IMR-90 (cell line): ENCODE data around the gene EIF4G3. TPM values are rescaled to one million over a fixed set of nuclear protein-coding genes. Genes with fewer than 3 reads are reported as not detected.

Source experiments
- ATAC-seq: fragments of 200-7000 bp; cut with Tn5 transposase; 2 replicates; pipeline ENCODE4 v1.9.1; 2020; ENCODE audit warnings: low read depth, mild to moderate bottlenecking, moderate library complexity
- BruUV-seq: library from RNA; stranded (reverse); fragments of 400-500 nt; replicated peaks from 2 replicates; lab custom pipeline; 2021; lab: Mats Ljungman, UMichigan
- CTCF ChIA-PET: fragments of 300-600 bp; formaldehyde crosslinking; extraction: SDS; loops from one replicate; lab custom pipeline; 2021; ENCODE audit warnings: antibody characterized with exemption; lab: Yijun Ruan, JAX
- POLR2A ChIA-PET: fragments of 300-600 bp; sonication (Branson Sonifier 250); formaldehyde crosslinking; loops from one replicate; lab custom pipeline; 2022; ENCODE audit warnings: antibody characterized with exemption; ENCODE audit not compliant: unreplicated experiment; lab: Charles Lee
- DNase-seq: peaks from one replicate; pipeline ENCODE4 v3.0.0; 2013
- H2AFZ ChIP-seq: replicated peaks from 2 replicates; pipeline ENCODE3; 2013; ENCODE audit warnings: low read length, mild to moderate bottlenecking; ENCODE audit not compliant: poor library complexity
- H2AK5ac ChIP-seq: 2 replicates; pipeline ENCODE4 v1.6.1; 2013; ENCODE audit warnings: low read depth, low read length, inconsistent platforms
- H2AK9ac ChIP-seq: replicated peaks from 2 replicates; pipeline ENCODE3; 2013; ENCODE audit warnings: mild to moderate bottlenecking, low read depth, low read length, moderate library complexity; ENCODE audit not compliant: poor library complexity
- H2BK120ac ChIP-seq: 2 replicates; pipeline ENCODE4 v1.6.1; 2013; ENCODE audit warnings: low read depth, low read length, inconsistent platforms
- H2BK15ac ChIP-seq: 3 replicates; pipeline ENCODE4 v1.6.1; 2013; ENCODE audit warnings: low read depth, low read length, inconsistent platforms
- H2BK20ac ChIP-seq: 2 replicates; pipeline ENCODE4 v1.6.1; 2013; ENCODE audit warnings: low read depth, mild to moderate bottlenecking, inconsistent platforms, low read length, moderate library complexity
- H2BK5ac ChIP-seq: 2 replicates; pipeline ENCODE4 v1.6.1; 2013; ENCODE audit warnings: mild to moderate bottlenecking, low read depth, low read length, inconsistent platforms; ENCODE audit not compliant: poor library complexity, severe bottlenecking
- H3K14ac ChIP-seq: replicated peaks from 2 replicates; pipeline ENCODE4 v1.6.1; 2013; ENCODE audit warnings: low read depth, low read length, inconsistent platforms
- H3K18ac ChIP-seq: 2 replicates; pipeline ENCODE4 v1.6.1; 2013; ENCODE audit warnings: low read depth, low read length, control low read depth
- H3K23ac ChIP-seq: 2 replicates; pipeline ENCODE4 v1.6.1; 2013; ENCODE audit warnings: low read depth, low read length, inconsistent platforms
- H3K27ac ChIP-seq: 2 replicates; pipeline ENCODE4 v1.5.1; 2013; ENCODE audit warnings: mild to moderate bottlenecking, control low read depth, low read length; ENCODE audit not compliant: insufficient read depth
- H3K27me3 ChIP-seq: 2 replicates; pipeline ENCODE4 v1.6.1; 2013; ENCODE audit warnings: low read length; ENCODE audit not compliant: control insufficient read depth, insufficient read depth
- H3K36me3 ChIP-seq: 2 replicates; pipeline ENCODE4 v1.6.1; 2013; ENCODE audit warnings: low read length, mixed read lengths; ENCODE audit not compliant: control insufficient read depth, insufficient read depth
- H3K4ac ChIP-seq: 2 replicates; pipeline ENCODE4 v1.6.1; 2013; ENCODE audit warnings: low read depth, low read length, inconsistent platforms
- H3K4me1 ChIP-seq: 2 replicates; pipeline ENCODE4 v1.6.1; 2013; ENCODE audit warnings: low read length, mixed read lengths; ENCODE audit not compliant: control insufficient read depth, insufficient read depth
- H3K4me2 ChIP-seq: 2 replicates; pipeline ENCODE4 v1.6.1; 2013; ENCODE audit warnings: low read depth, mild to moderate bottlenecking, control low read depth, low read length, moderate library complexity
- H3K4me3 ChIP-seq: 2 replicates; pipeline ENCODE4 v1.5.1; 2013; ENCODE audit warnings: low read depth, mild to moderate bottlenecking, control low read depth, low read length, moderate library complexity; ENCODE audit not compliant: insufficient read depth
- H3K56ac ChIP-seq: 2 replicates; pipeline ENCODE4 v1.6.1; 2013; ENCODE audit warnings: low read length, inconsistent platforms; ENCODE audit not compliant: insufficient read depth; ENCODE audit errors: extremely low read depth
- H3K79me1 ChIP-seq, 2 experiments: 2 replicates each; pipeline ENCODE4 v1.6.1; 2013; ENCODE audit warnings: low read length in 2 of 2, inconsistent platforms in 1 of 2, low read depth in 1 of 2
- H3K9ac ChIP-seq: 2 replicates; pipeline ENCODE4 v1.6.1; 2013; ENCODE audit warnings: low read depth, low read length, control low read depth
- H3K9me1 ChIP-seq: 2 replicates; pipeline ENCODE4 v1.6.1; 2013; ENCODE audit warnings: low read length, inconsistent platforms; ENCODE audit not compliant: insufficient read depth
- H3K9me3 ChIP-seq: 2 replicates; pipeline ENCODE4 v1.6.1; 2013; ENCODE audit warnings: low read length; ENCODE audit not compliant: control insufficient read depth, insufficient read depth
- H4K20me1 ChIP-seq: 2 replicates; pipeline ENCODE4 v1.6.1; 2013; ENCODE audit warnings: low read length, inconsistent platforms; ENCODE audit not compliant: insufficient read depth
- H4K5ac ChIP-seq: 2 replicates; pipeline ENCODE4 v1.6.1; 2013; ENCODE audit warnings: mild to moderate bottlenecking, low read depth, low read length, control low read depth
- H4K8ac ChIP-seq, 2 experiments: 2 replicates each; pipeline ENCODE4 v1.6.1; 2013; ENCODE audit warnings: low read depth in 2 of 2, low read length in 2 of 2, control low read depth in 1 of 2, inconsistent platforms in 1 of 2
- H4K91ac ChIP-seq: 2 replicates; pipeline ENCODE4 v1.6.1; 2013; ENCODE audit warnings: low read depth, low read length, inconsistent platforms; ENCODE audit not compliant: insufficient read depth
- ELK1 ChIP-seq: fragments of 150-350 bp; IDR thresholded peaks from 2 replicates; pipeline ENCODE4 v1.6.1; 2016; ENCODE audit warnings: low read depth, mild to moderate bottlenecking, low read length, moderate library complexity, borderline replicate concordance
- MAZ ChIP-seq: IDR thresholded peaks from 2 replicates; pipeline ENCODE4 v1.6.1; 2012; ENCODE audit warnings: low read depth, mild to moderate bottlenecking, low read length, improper control_type of control experiment, moderate library complexity, borderline replicate concordance
- MXI1 ChIP-seq: IDR thresholded peaks from 2 replicates; pipeline ENCODE4 v1.6.1; 2012; ENCODE audit warnings: low read depth, mild to moderate bottlenecking, low read length, moderate library complexity, borderline replicate concordance
- RAD21 ChIP-seq: IDR thresholded peaks from 2 replicates; pipeline ENCODE4 v1.6.1; 2012; ENCODE audit warnings: low read length, improper control_type of control experiment
- WGBS, 2 experiments: methylation state at CpG; one replicate each; pipeline versions ENCODE4 v1.1.5 to v1.1.7; 2013; ENCODE audit warnings: missing lambda C conversion rate in 2 of 2; ENCODE audit not compliant: insufficient read length in 1 of 2; ENCODE audit errors: extremely low coverage in 2 of 2; 5-methylcytosine and 5-hydroxymethylcytosine counted together
- dilution Hi-C: fragments of 300-500 bp; cut with HindIII; formaldehyde crosslinking; loops from one replicate; pipeline ENCODE4 v1.14.3; 2018; ENCODE audit warnings: low sequenced_read_pairs; ENCODE audit not compliant: unreplicated experiment
- in situ Hi-C: fragments of 300-500 bp; cut with MboI; formaldehyde crosslinking; loops from 3 replicates; pipeline ENCODE4 v1.14.3; 2019; ENCODE audit warnings: low sequenced_read_pairs, inconsistent platforms, mixed read lengths
- intact Hi-C: fragments of 100-400 bp; cut with micrococcal nuclease; formaldehyde crosslinking; loops from 2 replicates; pipeline ENCODE4 v1.10.0; 2022
- polyA plus RNA-seq, 3 experiments: library from polyadenylated mRNA; depleted of rRNA; stranded (reverse); fragments of >200 nt; gene quantifications; 2 replicates each; pipeline ENCODE4 v1.2.3, GENCODE V29; 2012; ENCODE audit warnings: low replicate concordance in 1 of 3
- total RNA-seq: library from RNA; depleted of rRNA; stranded (reverse); fragments of >200 nt; gene quantifications from 2 replicates; pipeline ENCODE4 v1.2.3, GENCODE V29; 2012

Gene EIF4G3
- total and polyA plus RNA-seq, 2 of the 4 experiments (the other 2 are of a cell fraction) = 25.8 to 49.2 TPM

GRCh38 chr1:20928146-20928545, 248.6 kb downstream of the EIF4G3 start:
- BruUV-seq = no TSS peak
- dilution Hi-C loops (no loop called here), intact Hi-C loops (no loop called here), in situ Hi-C loops (no loop called here)
- DNase-seq = no peak
- ChIA-PET CTCF (no interaction called here), POLR2A (no interaction called here)
- peaks cover 2 to 19% of the 10 kb centered on the region in 2 experiments; a peak in 1 of 4 replicates for H3K79me1 ChIP-seq
- H3K9me3 ChIP-seq = no peaks in the 10 kb centered on the region
- H2BK5ac ChIP-seq = no peak overlapping the region
- H3K18ac ChIP-seq = no peak overlapping the region
- no peak for ATAC-seq
- no peak overlapping the region for H3K4me3 ChIP-seq
- no peaks in the 10 kb centered on the region for H3K9me1 ChIP-seq
- no peak overlapping the region for H2AFZ ChIP-seq
- no peaks in the 10 kb centered on the region for H3K4me1 ChIP-seq
- peaks cover 4% of the 10 kb centered on the region; the same call in 1 of the 2 replicates for H3K36me3 ChIP-seq
- H3K23ac ChIP-seq = no peak overlapping the region
- H3K4ac ChIP-seq = no peak overlapping the region
- H2AK9ac ChIP-seq = no peak overlapping the region
- H4K5ac ChIP-seq = no peak overlapping the region
- no peaks in the 10 kb centered on the region; the same call in 1 of the 2 replicates for H4K20me1 ChIP-seq
- no peak overlapping the region for H2BK120ac ChIP-seq
- TF ChIP-seq MXI1 = no peak
- no peak for TF ChIP-seq ELK1
- TF ChIP-seq RAD21 = no peak
- TF ChIP-seq MAZ = no peak
- H3K4me2 ChIP-seq = no peak overlapping the region
- no peak overlapping the region for H3K56ac ChIP-seq
- H4K91ac ChIP-seq = no peak overlapping the region
- H2BK15ac ChIP-seq = no peak overlapping the region
- no peak overlapping the region for H3K14ac ChIP-seq
- H3K27me3 ChIP-seq = no peaks in the 10 kb centered on the region
- no peak overlapping the region for H2BK20ac ChIP-seq
- no CpG with 5 or more reads among the region's 4 CpGs for WGBS, 2 experiments
- H4K8ac ChIP-seq = no peak overlapping the region
- H2AK5ac ChIP-seq = no peak overlapping the region
- no peak overlapping the region for H3K27ac ChIP-seq
- no peak overlapping the region for H3K9ac ChIP-seq
